HS-27A (cell line): ENCODE measurements around the gene ATAT1.

Source experiments
- DNase-seq: peaks from one replicate; pipeline ENCODE4 v3.0.0-alpha.2; 2012; ENCODE audit warnings: low read depth, missing footprints

Gene ATAT1

GRCh38 chr6:30684386-30685156 is 57.9 kb downstream of the ATAT1 start:
- DNase-seq = no peak

DNA sequence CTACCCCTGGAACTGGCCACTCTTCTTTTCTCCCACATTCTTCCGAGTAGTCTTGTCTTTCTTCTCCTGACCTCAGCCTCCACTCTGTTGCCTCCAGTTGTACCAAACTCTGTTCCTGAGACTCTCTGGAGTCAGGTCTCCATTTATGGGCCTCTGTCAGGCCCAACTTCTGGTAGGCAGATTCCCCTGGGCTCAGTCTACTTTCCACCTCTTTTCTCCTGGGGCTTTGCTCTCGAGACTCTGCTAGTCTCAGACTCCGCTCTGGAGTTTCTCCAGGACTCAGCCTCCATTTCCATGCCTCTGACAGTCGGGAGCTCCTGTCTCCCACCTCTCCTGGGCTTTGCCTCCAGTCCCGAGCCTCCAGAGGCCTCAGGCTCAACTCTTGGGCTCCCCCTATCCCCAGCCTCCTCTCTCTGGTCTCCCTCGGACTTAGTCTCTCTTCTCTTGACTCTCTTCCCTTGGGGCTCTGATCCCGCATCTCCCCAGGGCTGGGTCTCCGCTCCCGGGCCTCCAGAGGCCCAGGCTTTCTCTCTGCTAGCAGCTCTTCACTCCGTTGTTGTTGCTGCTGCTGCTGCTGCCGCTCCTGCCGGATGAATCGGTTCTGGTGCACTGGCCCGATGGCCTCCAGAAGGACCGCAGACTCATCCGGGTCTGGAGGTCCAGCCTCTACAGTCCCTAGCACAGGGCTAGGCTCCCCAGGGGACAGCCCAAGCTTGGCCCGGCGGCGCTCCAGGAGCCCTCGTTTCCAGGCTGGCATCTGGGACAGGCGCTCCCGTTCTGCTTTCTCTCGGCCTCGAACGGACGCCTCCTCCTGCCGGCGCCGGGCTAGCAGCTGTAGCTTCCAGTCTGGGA is 58.7 kb downstream of the ATAT1 start:
- DNase-seq = no peak

DNA sequence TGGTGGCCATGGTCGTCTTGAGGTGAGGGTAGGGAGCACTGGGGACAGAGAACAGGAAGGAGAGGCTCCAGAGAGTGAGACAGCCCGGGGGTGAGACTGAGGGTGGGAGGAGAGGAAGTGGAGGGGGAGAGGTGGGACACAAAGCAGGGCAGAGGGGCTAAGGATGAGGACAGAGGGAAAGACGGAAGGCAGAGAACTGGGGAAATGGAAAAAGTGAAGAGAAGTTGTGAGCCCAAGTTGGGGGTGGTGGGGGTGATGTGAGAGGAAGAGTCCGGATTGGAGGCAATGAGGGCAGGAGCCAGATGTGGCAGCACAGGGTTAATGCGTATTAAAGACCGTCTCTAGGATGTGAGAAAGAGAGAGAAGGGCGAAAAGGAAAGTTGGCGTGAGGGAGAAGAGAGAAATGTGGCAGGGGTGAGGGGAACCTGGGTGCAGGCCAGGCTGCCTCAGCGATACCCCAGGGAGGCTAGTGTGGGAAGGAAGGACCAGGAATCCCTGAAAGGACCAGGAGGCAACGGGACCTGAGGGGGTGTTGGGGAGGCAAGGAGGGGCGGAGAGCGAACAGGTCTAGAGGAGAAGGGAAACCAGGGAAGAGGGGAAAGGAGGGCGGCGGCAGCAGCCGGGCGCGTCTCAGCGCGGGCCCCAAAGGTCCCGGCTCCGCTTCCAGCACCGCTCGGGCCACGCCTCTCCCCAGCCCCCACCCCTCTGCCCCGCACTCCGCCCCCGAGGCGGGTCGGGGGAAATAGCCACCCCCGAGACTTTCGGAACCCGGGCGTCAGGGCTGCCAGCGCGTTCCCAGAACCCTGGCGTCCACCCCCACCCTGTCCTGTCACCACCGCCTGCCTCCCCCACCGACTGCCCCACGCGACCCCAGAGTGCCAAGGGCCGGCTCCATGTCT is 59.6 kb downstream of the ATAT1 start, which contains the start of gene PPP1R18:
Gene PPP1R18 (minus strand): TSS at position 637 of the 899 bp plus-strand sequence. CDS start 627 bp downstream, at position 10.
- no peak for DNase-seq

GRCh38 chr6:30686908-30687658 is 60.4 kb downstream of the ATAT1 start:
- peak; percentile 98 for DNase-seq

GRCh38 chr6:30687659-30688431 is 61.2 kb downstream of the ATAT1 start:
- no peak for DNase-seq

DNA sequence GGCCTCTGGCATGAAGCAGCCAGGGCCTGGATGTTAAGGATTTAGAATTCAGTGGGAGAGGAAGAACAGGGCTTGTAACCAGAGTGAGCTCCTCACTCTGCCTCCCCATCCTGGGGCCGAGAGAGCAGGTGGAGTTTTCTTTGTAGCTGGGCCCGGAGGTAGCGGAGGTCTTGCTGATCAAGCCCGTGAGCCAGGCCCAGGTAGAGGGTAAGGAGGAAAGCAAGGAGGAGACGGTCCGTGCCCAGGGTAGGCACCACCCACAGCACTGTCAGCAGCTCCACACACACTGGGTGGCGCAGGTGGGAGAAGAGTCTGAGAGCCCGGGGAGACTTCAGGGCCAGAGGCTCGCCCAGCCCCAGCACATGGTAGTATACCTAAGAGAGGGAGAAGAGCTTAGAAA is 61.9 kb downstream of the ATAT1 start:
- DNase-seq = no peak

GRCh38 chr6:30689022-30689865 is 62.6 kb downstream of the ATAT1 start:
- no peak for DNase-seq

- no peak for DNase-seq
Observed at GRCh38 chr6:30689985-30690384, 63.3 kb downstream of the ATAT1 start.

- peak; percentile 90 for DNase-seq
Observed at GRCh38 chr6:30690403-30691207, 63.9 kb downstream of the ATAT1 start, which contains the start of gene NRM. Gene NRM, minus strand, starts transcription at chr6:30690984. Its CDS starts 10 bp downstream, at chr6:30690974.

- no peak for DNase-seq
Observed at GRCh38 chr6:30691208-30691847, 64.7 kb downstream of the ATAT1 start.
